GM10847 (cell line): ENCODE measurements around the gene SNRNP70.

Experiments
- POLR2A ChIP-seq: IDR thresholded peaks from 2 replicates; pipeline ENCODE4 v1.6.1; 2011; ENCODE audit not compliant: insufficient read length; ENCODE audit errors: extremely low read depth

SNRNP70 gene

DNA sequence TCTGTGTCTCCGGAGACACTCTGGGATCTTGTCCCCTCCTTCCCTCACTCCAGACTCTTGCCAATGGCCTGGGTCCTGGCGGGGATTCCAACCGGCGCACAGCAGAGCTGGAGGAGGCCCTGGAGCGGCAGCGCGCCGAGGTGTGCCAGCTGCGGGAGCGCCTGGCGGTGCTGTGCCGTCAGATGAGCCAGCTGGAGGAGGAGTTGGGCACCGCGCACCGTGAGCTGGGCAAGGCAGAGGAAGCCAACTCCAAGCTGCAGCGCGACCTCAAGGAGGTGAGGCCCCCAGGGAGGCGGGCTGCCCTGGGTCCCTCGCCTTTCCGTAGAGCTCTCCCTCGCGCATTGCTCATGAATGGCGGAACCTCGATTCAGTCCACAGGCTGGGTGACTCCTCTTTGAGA, 45.1 kb downstream of the SNRNP70 start:
- no peak for TF ChIP-seq POLR2A

GRCh38 chr19:49132974-49133609, 47.8 kb downstream of the SNRNP70 start:
- no peak for TF ChIP-seq POLR2A

- no peak for TF ChIP-seq POLR2A
These were observed 48.6 kb downstream of the SNRNP70 start for GRCh38 chr19:49133621-49134454.

- TF ChIP-seq POLR2A: no peak
These were observed 50.4 kb downstream of the SNRNP70 start for GRCh38 chr19:49135686-49136085.

- TF ChIP-seq POLR2A: no peak
These were observed 51.5 kb downstream of the SNRNP70 start for GRCh38 chr19:49136771-49137171.

- no peak for TF ChIP-seq POLR2A
These were observed 55.7 kb downstream of the SNRNP70 start for GRCh38 chr19:49140951-49141350.

DNA sequence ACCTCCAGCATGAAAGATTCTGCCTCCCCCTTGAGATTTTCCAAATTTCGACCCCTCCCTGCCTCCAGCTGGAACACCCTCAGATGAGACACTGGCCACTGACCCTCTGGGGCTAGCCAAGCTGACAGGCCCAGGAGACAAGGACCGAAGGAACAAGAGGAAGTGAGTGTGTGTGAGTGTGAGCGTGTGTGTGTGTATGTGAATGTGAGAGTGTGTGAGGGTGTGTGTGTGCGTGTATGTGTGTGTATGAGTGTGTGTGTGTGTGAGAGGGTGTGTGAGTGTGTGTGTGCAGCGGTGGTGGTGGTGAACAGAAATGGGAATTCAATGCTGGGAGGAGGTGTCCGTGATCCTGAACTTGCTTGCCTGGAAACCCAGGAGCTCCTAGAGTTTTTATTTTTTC, 56.1 kb downstream of the SNRNP70 start:
- no peak for TF ChIP-seq POLR2A

- no peak for TF ChIP-seq POLR2A
These were observed 57.6 kb downstream of the SNRNP70 start for GRCh38 chr19:49142866-49143335.

GRCh38 chr19:49145573-49146407, 60.5 kb downstream of the SNRNP70 start:
- no peak for TF ChIP-seq POLR2A

DNA sequence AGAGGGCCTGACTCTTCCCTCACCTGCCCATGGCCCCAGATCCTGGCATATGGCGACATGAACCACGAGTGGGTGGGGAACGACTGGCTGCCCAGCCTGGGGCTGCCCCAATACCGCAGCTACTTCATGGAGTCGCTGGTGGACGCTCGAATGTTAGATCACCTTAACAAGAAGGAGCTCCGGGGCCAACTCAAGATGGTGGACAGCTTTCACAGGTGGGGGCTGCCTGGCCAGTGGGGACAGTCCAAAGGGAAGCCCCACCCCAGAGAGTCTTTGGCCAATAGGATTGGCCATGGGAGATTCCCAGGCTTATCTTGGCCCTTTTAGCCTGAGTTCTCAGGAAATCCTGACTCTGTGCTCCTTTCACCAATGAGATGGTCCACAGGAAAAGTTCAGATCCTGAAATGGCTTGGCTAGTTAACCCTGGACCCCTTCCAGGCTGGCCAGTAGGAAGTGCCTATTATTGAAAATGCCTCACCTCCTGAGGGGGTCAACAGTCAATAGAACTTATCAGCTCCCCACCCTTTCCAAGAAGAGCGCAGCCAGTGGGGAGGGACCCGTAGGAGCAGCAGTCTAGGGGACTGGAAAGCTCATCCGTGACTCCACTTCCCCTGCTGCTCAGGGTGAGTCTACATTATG, 62.9 kb downstream of the SNRNP70 start:
- no peak for TF ChIP-seq POLR2A

- no peak for TF ChIP-seq POLR2A
These were observed 63.8 kb downstream of the SNRNP70 start for GRCh38 chr19:49148784-49149651.

DNA sequence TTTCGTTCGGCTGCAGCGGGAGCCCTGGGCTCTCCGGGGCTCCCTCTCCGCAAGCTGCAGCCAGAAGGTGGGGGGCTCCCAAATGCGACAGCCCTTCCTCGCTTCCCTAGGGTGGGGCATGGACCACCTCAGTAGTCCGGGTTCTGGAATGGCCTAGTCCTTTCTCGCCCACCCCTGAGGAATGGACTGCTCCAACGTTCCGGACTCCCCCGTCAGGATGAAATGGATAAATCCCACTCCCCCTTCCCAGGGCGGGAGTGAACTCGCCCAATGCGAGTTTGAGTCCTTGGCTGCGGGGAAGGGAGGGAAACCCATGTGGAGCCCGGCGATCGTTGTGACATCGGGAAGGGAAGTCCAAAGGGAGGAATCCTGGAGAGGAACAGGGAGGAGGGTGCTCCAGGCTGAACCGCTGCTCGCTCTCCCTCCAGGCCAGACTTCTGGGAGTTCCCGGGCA, 64.4 kb downstream of the SNRNP70 start:
- TF ChIP-seq POLR2A: no peak

GRCh38 chr19:49150106-49150943, 65.1 kb downstream of the SNRNP70 start:
- no peak for TF ChIP-seq POLR2A
